DMS153 treated with DMSO at 0.1 percent for 48 hours (cell line): Measurements from ENCODE around the gene RAPSN.

Experiments used
- DNase-seq: peaks from one replicate; lab custom pipeline; 2025; ENCODE audit not compliant: unreplicated experiment; lab: John Stamatoyannopoulos, UW

RAPSN gene

GRCh38 chr11:47391711-47392432 lies 57.1 kb downstream of the RAPSN start:
- DNase-seq: no peak

- no peak for DNase-seq
These were observed 57.8 kb downstream of the RAPSN start for GRCh38 chr11:47391077-47391583.

- no peak for DNase-seq
These were observed 58.5 kb downstream of the RAPSN start for GRCh38 chr11:47390422-47390760.

GRCh38 chr11:47389577-47390421 lies 59.1 kb downstream of the RAPSN start:
- DNase-seq: no peak

- no peak for DNase-seq
These were observed 60.0 kb downstream of the RAPSN start for GRCh38 chr11:47388697-47389576.

GRCh38 chr11:47387944-47388696 lies 60.8 kb downstream of the RAPSN start:
- DNase-seq: no peak
